Measurements from ENCODE around the gene GCLC.

GRCh38 chr6:53523511-53524454 is 21.1 kb downstream of the GCLC start:
- TF ChIP-seq CTCF (IDR thresholded peaks at IDR 0.05), result no peak
- no peak for TF ChIP-seq JUN (CRISPR knock-in tag; IDR thresholded peaks at IDR 0.05)
- TF ChIP-seq ZBTB21 (CRISPR knock-in tag; IDR thresholded peaks at IDR 0.05; ENCODE audit: borderline replicate concordance), result no peak
- no peak for TF ChIP-seq SMAD3 (CRISPR knock-in tag; IDR thresholded peaks at IDR 0.05; ENCODE audit: borderline replicate concordance)
- TF ChIP-seq MXD4 (CRISPR knock-in tag; IDR thresholded peaks at IDR 0.05; ENCODE audit: borderline replicate concordance), result no peak
- no peak for TF ChIP-seq MAX (CRISPR knock-in tag; IDR thresholded peaks at IDR 0.05)
- no peak for TF ChIP-seq ATF6 (CRISPR knock-in tag; IDR thresholded peaks at IDR 0.05)
- TF ChIP-seq ATF2 (CRISPR knock-in tag; IDR thresholded peaks at IDR 0.05; ENCODE audit: borderline replicate concordance, low read depth), result no peak
- TF ChIP-seq FOXJ3 (CRISPR knock-in tag; IDR thresholded peaks at IDR 0.05; ENCODE audit: borderline replicate concordance), result no peak
- no peak for TF ChIP-seq GABPB1 (CRISPR knock-in tag; IDR thresholded peaks at IDR 0.05)
- TF ChIP-seq E2F5 (CRISPR knock-in tag; IDR thresholded peaks at IDR 0.05), result no peak
- TF ChIP-seq TEAD4 (CRISPR knock-in tag; IDR thresholded peaks at IDR 0.05), result no peak

Data from WTC11 (cell line).